MG63 (cell line): ENCODE results near the gene COG1. TPM values are rescaled to one million over a fixed set of nuclear protein-coding genes. Genes with fewer than 3 reads are reported as not detected.

ENCODE experiments used
- DNase-seq: peaks from one replicate; pipeline ENCODE4 v3.0.0-alpha.2; 2020
- H3K27me3 ChIP-seq: fragments of 250-450 bp; sonication (Bioruptor Pico); 2 replicates; pipeline ENCODE4 v1.5.1; 2020; ENCODE audit warnings: mild to moderate bottlenecking, moderate library complexity
- H3K36me3 ChIP-seq: fragments of 250-450 bp; sonication (Bioruptor Pico); 2 replicates; pipeline ENCODE4 v1.5.1; 2020; ENCODE audit warnings: mild to moderate bottlenecking, moderate library complexity
- H3K4me3 ChIP-seq: fragments of 250-450 bp; sonication (Bioruptor Pico); 2 replicates; pipeline ENCODE4 v1.5.1; 2020; ENCODE audit warnings: mild to moderate bottlenecking, moderate library complexity
- H3K9me3 ChIP-seq: fragments of 250-450 bp; sonication (Bioruptor Pico); 2 replicates; pipeline ENCODE4 v1.5.1; 2020; ENCODE audit warnings: mild to moderate bottlenecking, moderate library complexity
- total RNA-seq: library from RNA; depleted of rRNA; stranded (reverse); fragments of >200 nt; shearing (Covaris generic); gene quantifications from 2 replicates; pipeline ENCODE4 v1.2.3, GENCODE V29; 2014; ENCODE audit warnings: low replicate concordance

COG1 gene
- total RNA-seq, 1 experiment from 2014 or later = 25.5 TPM

GRCh38 chr17:73163043-73163442 lies 29.8 kb upstream of the COG1 start:
- Histone ChIP-seq H3K36me3 (no peaks in the 10 kb centered on the region), H3K4me3 (no peak overlapping the region), H3K27me3 (peaks cover 46% of the 10 kb centered on the region), H3K9me3 (no peaks in the 10 kb centered on the region)
- no peak for DNase-seq

- no peak for DNase-seq
- Histone ChIP-seq H3K27me3 (peaks cover 46% of the 10 kb centered on the region), H3K36me3 (no peaks in the 10 kb centered on the region), H3K9me3 (no peaks in the 10 kb centered on the region), H3K4me3 (peak overlapping the region; percentile 41)
Observed at GRCh38 chr17:73165616-73166404, 27.0 kb upstream of the COG1 start.

- no peak overlapping the region for H3K4me3 ChIP-seq
- DNase-seq = no peak
- H3K36me3 ChIP-seq = no peaks in the 10 kb centered on the region
- peaks cover 46% of the 10 kb centered on the region for H3K27me3 ChIP-seq
- H3K9me3 ChIP-seq = no peaks in the 10 kb centered on the region
Observed at GRCh38 chr17:73166731-73167581, 25.9 kb upstream of the COG1 start.

- H3K27me3 ChIP-seq = peaks cover 38% of the 10 kb centered on the region
Observed at GRCh38 chr17:73168667-73169066, 24.2 kb upstream of the COG1 start.

GRCh38 chr17:73170324-73170723 lies 22.5 kb upstream of the COG1 start:
- H3K36me3 ChIP-seq = no peaks in the 10 kb centered on the region
- no peak overlapping the region for H3K4me3 ChIP-seq
- no peak for DNase-seq
- peaks cover 24% of the 10 kb centered on the region for H3K27me3 ChIP-seq
- no peaks in the 10 kb centered on the region for H3K9me3 ChIP-seq

More at GRCh38 chr17:73168667-73169066, 24.2 kb upstream of the COG1 start:
- DNase-seq = no peak
- H3K4me3 ChIP-seq = no peak overlapping the region
- H3K9me3 ChIP-seq = no peaks in the 10 kb centered on the region
- no peaks in the 10 kb centered on the region for H3K36me3 ChIP-seq

GRCh38 chr17:73172252-73172651 lies 20.6 kb upstream of the COG1 start:
- peaks cover 5% of the 10 kb centered on the region; the same call in 1 of the 2 replicates for H3K27me3 ChIP-seq
- H3K36me3 ChIP-seq = no peaks in the 10 kb centered on the region
- no peaks in the 10 kb centered on the region for H3K9me3 ChIP-seq
- no peak for DNase-seq
- H3K4me3 ChIP-seq = no peak overlapping the region

- H3K9me3 ChIP-seq = no peaks in the 10 kb centered on the region
- no peak overlapping the region for H3K4me3 ChIP-seq
- H3K36me3 ChIP-seq = no peaks in the 10 kb centered on the region
- no peaks in the 10 kb centered on the region for H3K27me3 ChIP-seq
- no peak for DNase-seq
Observed at GRCh38 chr17:73174126-73174525, 18.7 kb upstream of the COG1 start.

- Histone ChIP-seq H3K36me3 (no peaks in the 10 kb centered on the region), H3K4me3 (no peak overlapping the region), H3K27me3 (no peaks in the 10 kb centered on the region), H3K9me3 (no peaks in the 10 kb centered on the region)
- no peak for DNase-seq
Observed at GRCh38 chr17:73175962-73176565, 16.8 kb upstream of the COG1 start.

GRCh38 chr17:73179387-73179786 lies 13.5 kb upstream of the COG1 start:
- Histone ChIP-seq H3K9me3 (no peaks in the 10 kb centered on the region), H3K27me3 (no peaks in the 10 kb centered on the region), H3K36me3 (no peaks in the 10 kb centered on the region), H3K4me3 (no peak overlapping the region)
- no peak for DNase-seq

GRCh38 chr17:73179878-73180277 lies 13.0 kb upstream of the COG1 start:
- Histone ChIP-seq H3K36me3 (no peaks in the 10 kb centered on the region), H3K9me3 (no peaks in the 10 kb centered on the region), H3K27me3 (no peaks in the 10 kb centered on the region), H3K4me3 (no peak overlapping the region)
- DNase-seq = no peak

- H3K4me3 ChIP-seq = no peak overlapping the region
- no peaks in the 10 kb centered on the region; the same call in 1 of the 2 replicates for H3K36me3 ChIP-seq
- no peak for DNase-seq
- no peaks in the 10 kb centered on the region for H3K9me3 ChIP-seq
- no peaks in the 10 kb centered on the region for H3K27me3 ChIP-seq
Observed at GRCh38 chr17:73182616-73183310, 10.1 kb upstream of the COG1 start.

- H3K36me3 ChIP-seq = no peaks in the 10 kb centered on the region; the same call in 1 of the 2 replicates
- H3K9me3 ChIP-seq = no peaks in the 10 kb centered on the region
- H3K4me3 ChIP-seq = no peak overlapping the region
- DNase-seq = no peak
- H3K27me3 ChIP-seq = no peaks in the 10 kb centered on the region
Observed at GRCh38 chr17:73184136-73184993, 8.5 kb upstream of the COG1 start.

GRCh38 chr17:73186283-73187050 lies 6.4 kb upstream of the COG1 start:
- Histone ChIP-seq H3K9me3 (no peaks in the 10 kb centered on the region), H3K36me3 (no peaks in the 10 kb centered on the region; the same call in 1 of the 2 replicates), H3K27me3 (no peaks in the 10 kb centered on the region), H3K4me3 (no peak overlapping the region)
- no peak for DNase-seq

- Histone ChIP-seq H3K27me3 (no peaks in the 10 kb centered on the region), H3K36me3 (no peaks in the 10 kb centered on the region; the same call in 1 of the 2 replicates), H3K4me3 (no peak overlapping the region), H3K9me3 (no peaks in the 10 kb centered on the region)
- no peak for DNase-seq
Observed at GRCh38 chr17:73187203-73187769, 5.6 kb upstream of the COG1 start.

GRCh38 chr17:73188011-73188410 lies 4.8 kb upstream of the COG1 start:
- Histone ChIP-seq H3K4me3 (no peak overlapping the region), H3K9me3 (no peaks in the 10 kb centered on the region)

More at GRCh38 chr17:73188011-73188410, 4.8 kb upstream of the COG1 start:
- no peaks in the 10 kb centered on the region for H3K27me3 ChIP-seq
- no peak for DNase-seq
- no peaks in the 10 kb centered on the region; the same call in 1 of the 2 replicates for H3K36me3 ChIP-seq
